ENCODE results near the gene PRKCA.

The PRKCA gene

GRCh38 chr17:66495035-66495434 lies 192.6 kb downstream of the PRKCA start:
- no CpG with 5 or more reads among the region's 2 CpGs for WGBS (ENCODE audit: insufficient coverage, insufficient read length)
- Histone ChIP-seq H3K9me3 (ENCODE audit: control insufficient read depth, insufficient read depth, low read length) (no peaks in the 10 kb centered on the region), H3K36me3 (ENCODE audit: control insufficient read depth, insufficient read depth, low read length) (no peaks in the 10 kb centered on the region), H3K4me3 (ENCODE audit: low read length) (no peak overlapping the region), H3K4me1 (ENCODE audit: control insufficient read depth, insufficient read depth, low read length) (peaks cover 4% of the 10 kb centered on the region; the same call in 1 of the 2 replicates), H3K27me3 (ENCODE audit: control insufficient read depth, insufficient read depth, low read length) (no peaks in the 10 kb centered on the region), H3K27ac (ENCODE audit: low read length) (no peak overlapping the region)
- DNase-seq (ENCODE audit: low read depth, low spot score), result no peak

- peaks cover 4% of the 10 kb centered on the region; the same call in 1 of the 2 replicates for H3K4me1 ChIP-seq (ENCODE audit: control insufficient read depth, insufficient read depth, low read length)
- no peak for DNase-seq (ENCODE audit: low read depth, low spot score)
- no CpG with 5 or more reads among the region's 5 CpGs for WGBS (ENCODE audit: insufficient coverage, insufficient read length)
- no peaks in the 10 kb centered on the region for H3K36me3 ChIP-seq (ENCODE audit: control insufficient read depth, insufficient read depth, low read length)
- H3K4me3 ChIP-seq (ENCODE audit: low read length), result no peak overlapping the region
- no peaks in the 10 kb centered on the region for H3K27me3 ChIP-seq (ENCODE audit: control insufficient read depth, insufficient read depth, low read length)
- H3K9me3 ChIP-seq (ENCODE audit: control insufficient read depth, insufficient read depth, low read length), result no peaks in the 10 kb centered on the region
- no peak overlapping the region for H3K27ac ChIP-seq (ENCODE audit: low read length)
Observed at GRCh38 chr17:66496306-66496705, 193.9 kb downstream of the PRKCA start.

- Histone ChIP-seq H3K27ac (ENCODE audit: low read length) (no peak overlapping the region), H3K4me3 (ENCODE audit: low read length) (no peak overlapping the region), H3K27me3 (ENCODE audit: control insufficient read depth, insufficient read depth, low read length) (no peaks in the 10 kb centered on the region), H3K36me3 (ENCODE audit: control insufficient read depth, insufficient read depth, low read length) (no peaks in the 10 kb centered on the region), H3K4me1 (ENCODE audit: control insufficient read depth, insufficient read depth, low read length) (peaks cover 4% of the 10 kb centered on the region; the same call in 1 of the 2 replicates), H3K9me3 (ENCODE audit: control insufficient read depth, insufficient read depth, low read length) (no peaks in the 10 kb centered on the region)
- no CpG with 5 or more reads among the region's 5 CpGs for WGBS (ENCODE audit: insufficient coverage, insufficient read length)
- DNase-seq (ENCODE audit: low read depth, low spot score), result no peak
Observed at GRCh38 chr17:66498580-66498979, 196.2 kb downstream of the PRKCA start.

- Histone ChIP-seq H3K4me3 (ENCODE audit: low read length) (no peak overlapping the region), H3K4me1 (ENCODE audit: control insufficient read depth, insufficient read depth, low read length) (no peaks in the 10 kb centered on the region), H3K27ac (ENCODE audit: low read length) (no peak overlapping the region), H3K27me3 (ENCODE audit: control insufficient read depth, insufficient read depth, low read length) (no peaks in the 10 kb centered on the region), H3K9me3 (ENCODE audit: control insufficient read depth, insufficient read depth, low read length) (no peaks in the 10 kb centered on the region), H3K36me3 (ENCODE audit: control insufficient read depth, insufficient read depth, low read length) (no peaks in the 10 kb centered on the region)
- no peak for DNase-seq (ENCODE audit: low read depth, low spot score)
- WGBS (ENCODE audit: insufficient coverage, insufficient read length), result no CpG with 5 or more reads among the region's 6 CpGs
Observed at GRCh38 chr17:66506641-66507040, 204.2 kb downstream of the PRKCA start.

GRCh38 chr17:66507103-66507923 lies 204.9 kb downstream of the PRKCA start:
- no peaks in the 10 kb centered on the region for H3K27me3 ChIP-seq (ENCODE audit: control insufficient read depth, insufficient read depth, low read length)
- H3K4me3 ChIP-seq (ENCODE audit: low read length), result no peak overlapping the region
- H3K36me3 ChIP-seq (ENCODE audit: control insufficient read depth, insufficient read depth, low read length), result no peaks in the 10 kb centered on the region
- no CpG with 5 or more reads among the region's 7 CpGs for WGBS (ENCODE audit: insufficient coverage, insufficient read length)
- DNase-seq (ENCODE audit: low read depth, low spot score), result no peak
- no peaks in the 10 kb centered on the region for H3K9me3 ChIP-seq (ENCODE audit: control insufficient read depth, insufficient read depth, low read length)
- H3K4me1 ChIP-seq (ENCODE audit: control insufficient read depth, insufficient read depth, low read length), result no peaks in the 10 kb centered on the region
- no peak overlapping the region for H3K27ac ChIP-seq (ENCODE audit: low read length)

- no CpG with 5 or more reads among the region's 10 CpGs for WGBS (ENCODE audit: insufficient coverage, insufficient read length)
- H3K27ac ChIP-seq (ENCODE audit: low read length), result no peak overlapping the region
- no peaks in the 10 kb centered on the region for H3K36me3 ChIP-seq (ENCODE audit: control insufficient read depth, insufficient read depth, low read length)
- H3K4me1 ChIP-seq (ENCODE audit: control insufficient read depth, insufficient read depth, low read length), result no peaks in the 10 kb centered on the region
- no peaks in the 10 kb centered on the region for H3K9me3 ChIP-seq (ENCODE audit: control insufficient read depth, insufficient read depth, low read length)
- no peaks in the 10 kb centered on the region for H3K27me3 ChIP-seq (ENCODE audit: control insufficient read depth, insufficient read depth, low read length)
- no peak overlapping the region for H3K4me3 ChIP-seq (ENCODE audit: low read length)
- no peak for DNase-seq (ENCODE audit: low read depth, low spot score)
Observed at GRCh38 chr17:66507982-66508760, 205.8 kb downstream of the PRKCA start.

GRCh38 chr17:66508896-66509844 lies 206.8 kb downstream of the PRKCA start:
- no CpG with 5 or more reads among the region's 8 CpGs for WGBS (ENCODE audit: insufficient coverage, insufficient read length)
- no peaks in the 10 kb centered on the region for H3K4me1 ChIP-seq (ENCODE audit: control insufficient read depth, insufficient read depth, low read length)
- no peaks in the 10 kb centered on the region for H3K27me3 ChIP-seq (ENCODE audit: control insufficient read depth, insufficient read depth, low read length)
- no peak for DNase-seq (ENCODE audit: low read depth, low spot score)
- no peaks in the 10 kb centered on the region for H3K9me3 ChIP-seq (ENCODE audit: control insufficient read depth, insufficient read depth, low read length)
- H3K4me3 ChIP-seq (ENCODE audit: low read length), result no peak overlapping the region
- H3K27ac ChIP-seq (ENCODE audit: low read length), result no peak overlapping the region
- H3K36me3 ChIP-seq (ENCODE audit: control insufficient read depth, insufficient read depth, low read length), result no peaks in the 10 kb centered on the region

GRCh38 chr17:66509926-66510325 lies 207.5 kb downstream of the PRKCA start:
- Histone ChIP-seq H3K9me3 (ENCODE audit: control insufficient read depth, insufficient read depth, low read length) (no peaks in the 10 kb centered on the region), H3K36me3 (ENCODE audit: control insufficient read depth, insufficient read depth, low read length) (no peaks in the 10 kb centered on the region), H3K27me3 (ENCODE audit: control insufficient read depth, insufficient read depth, low read length) (no peaks in the 10 kb centered on the region), H3K4me3 (ENCODE audit: low read length) (no peak overlapping the region), H3K4me1 (ENCODE audit: control insufficient read depth, insufficient read depth, low read length) (no peaks in the 10 kb centered on the region), H3K27ac (ENCODE audit: low read length) (no peak overlapping the region)
- WGBS (ENCODE audit: insufficient coverage, insufficient read length), result no CpG with 5 or more reads among the region's 3 CpGs
- no peak for DNase-seq (ENCODE audit: low read depth, low spot score)

GRCh38 chr17:66511135-66511534 lies 208.7 kb downstream of the PRKCA start:
- Histone ChIP-seq H3K9me3 (ENCODE audit: control insufficient read depth, insufficient read depth, low read length) (no peaks in the 10 kb centered on the region), H3K27me3 (ENCODE audit: control insufficient read depth, insufficient read depth, low read length) (no peaks in the 10 kb centered on the region), H3K36me3 (ENCODE audit: control insufficient read depth, insufficient read depth, low read length) (no peaks in the 10 kb centered on the region), H3K27ac (ENCODE audit: low read length) (no peak overlapping the region), H3K4me3 (ENCODE audit: low read length) (no peak overlapping the region), H3K4me1 (ENCODE audit: control insufficient read depth, insufficient read depth, low read length) (no peaks in the 10 kb centered on the region)
- DNase-seq (ENCODE audit: low read depth, low spot score), result no peak
- no CpG with 5 or more reads among the region's 3 CpGs for WGBS (ENCODE audit: insufficient coverage, insufficient read length)

GRCh38 chr17:66514227-66514806 lies 211.9 kb downstream of the PRKCA start:
- Histone ChIP-seq H3K27ac (ENCODE audit: low read length) (no peak overlapping the region), H3K36me3 (ENCODE audit: control insufficient read depth, insufficient read depth, low read length) (no peaks in the 10 kb centered on the region), H3K4me3 (ENCODE audit: low read length) (no peak overlapping the region), H3K27me3 (ENCODE audit: control insufficient read depth, insufficient read depth, low read length) (no peaks in the 10 kb centered on the region), H3K4me1 (ENCODE audit: control insufficient read depth, insufficient read depth, low read length) (no peaks in the 10 kb centered on the region), H3K9me3 (ENCODE audit: control insufficient read depth, insufficient read depth, low read length) (no peaks in the 10 kb centered on the region)
- DNase-seq (ENCODE audit: low read depth, low spot score), result no peak
- no CpG with 5 or more reads among the region's 11 CpGs for WGBS (ENCODE audit: insufficient coverage, insufficient read length)

Data from iPS DF 6.9 (cell line).